GM19043 (cell line): Measurements from ENCODE around the gene OMG.
"Not testable (repeated sequence)": the region's sequence is repeated elsewhere in the genome, so short reads cannot be mapped to it uniquely, and the experiment has no call there.

ENCODE experiments used
- ATAC-seq: cut with Tn5 transposase; IDR thresholded peaks from one replicate; pipeline ENCODE4 v1.9.1; 2021; ENCODE audit warnings: low read depth; ENCODE audit not compliant: unreplicated experiment

OMG gene

GRCh38 chr17:31297090-31297489 lies at the start of gene OMG:
OMG (minus strand) TSS chr17:31297239; CDS start chr17:31296331, 908 bp downstream.
- no peak for ATAC-seq

GRCh38 chr17:31345191-31345747 lies 48.2 kb upstream of the OMG start:
- ATAC-seq = not testable (repeated sequence)

GRCh38 chr17:31339906-31340661 lies 43.0 kb upstream of the OMG start:
- ATAC-seq = no peak

GRCh38 chr17:31329221-31329620 lies 32.2 kb upstream of the OMG start:
- no peak for ATAC-seq

GRCh38 chr17:31328160-31328535 lies 31.1 kb upstream of the OMG start:
- no peak for ATAC-seq

GRCh38 chr17:31327534-31328159 lies 30.6 kb upstream of the OMG start:
- ATAC-seq = no peak

GRCh38 chr17:31323551-31323950 lies 26.5 kb upstream of the OMG start:
- ATAC-seq = no peak

GRCh38 chr17:31321966-31322365 lies 24.9 kb upstream of the OMG start:
- no peak for ATAC-seq

GRCh38 chr17:31321481-31321880 lies 24.4 kb upstream of the OMG start, which contains the start of gene EVI2A:
EVI2A (minus strand) TSS chr17:31321622; CDS start chr17:31319013, 2,609 bp downstream.
- no peak for ATAC-seq

- no peak for ATAC-seq
Measured at GRCh38 chr17:31320791-31321190, 23.8 kb upstream of the OMG start.

- ATAC-seq = no peak
Measured at GRCh38 chr17:31320241-31320640, 23.2 kb upstream of the OMG start.

- no peak for ATAC-seq
Measured at GRCh38 chr17:31318851-31319661, 22.0 kb upstream of the OMG start.

- no peak for ATAC-seq
Measured at GRCh38 chr17:31318298-31318801, 21.3 kb upstream of the OMG start.

GRCh38 chr17:31314782-31315100 lies 17.7 kb upstream of the OMG start:
- no peak for ATAC-seq

GRCh38 chr17:31313982-31314781 lies 17.1 kb upstream of the OMG start, which contains the start of gene EVI2B:
EVI2B (minus strand) TSS chr17:31314054; CDS start chr17:31305609, 8,445 bp downstream.
- no peak for ATAC-seq

- not testable (repeated sequence) for ATAC-seq
Measured at GRCh38 chr17:31312223-31312622, 15.2 kb upstream of the OMG start.

GRCh38 chr17:31311526-31311925 lies 14.5 kb upstream of the OMG start:
- ATAC-seq = no peak

GRCh38 chr17:31310886-31311285 lies 13.8 kb upstream of the OMG start:
- no peak for ATAC-seq

- no peak for ATAC-seq
Measured at GRCh38 chr17:31310260-31310659, 13.2 kb upstream of the OMG start.

GRCh38 chr17:31309556-31309955 lies 12.5 kb upstream of the OMG start:
- peak; percentile 42 for ATAC-seq
